ENCODE data around the gene KCTD10. TPM values are rescaled to one million over a fixed set of nuclear protein-coding genes. Genes with fewer than 3 reads are reported as not detected.

KCTD10 gene
- total RNA-seq, 1 experiment from 2014 or later: 44.7 TPM

DNA sequence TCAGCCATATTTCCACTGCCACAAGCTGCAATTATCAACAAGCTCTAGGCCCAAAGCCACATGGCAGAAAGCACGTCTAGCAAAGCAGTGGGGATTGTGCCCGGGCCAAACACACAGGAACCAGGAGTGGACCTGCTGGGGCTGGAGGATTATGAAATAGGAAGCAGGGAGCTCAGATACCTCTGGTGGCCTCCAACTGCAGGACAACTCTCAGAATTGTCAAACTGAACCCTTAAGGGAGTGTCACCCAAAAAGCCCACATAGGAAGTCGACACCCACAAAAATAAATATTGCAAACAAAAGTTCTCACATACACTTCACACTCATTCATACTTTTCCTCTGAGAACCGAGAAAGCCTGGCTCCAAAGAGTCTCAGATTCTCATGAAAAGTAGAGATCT lies 26.1 kb downstream of the KCTD10 start:
- Mint-ChIP-seq H3K4me1 (no peaks in the 10 kb centered on the region), H3K9me3 (no peaks in the 10 kb centered on the region), H3K4me3 (no peak overlapping the region), H3K27me3 (ENCODE audit: low read depth) (no peaks in the 10 kb centered on the region), H3K36me3 (peaks cover 60% of the 10 kb centered on the region), H3K27ac (peak overlapping the region; percentile 59)
- DNase-seq (ENCODE audit: low spot score) (no peak), ATAC-seq (no peak)
- ChIA-PET POLR2A (no interaction called here), CTCF (interaction anchor here (0.7 to 1.9 kb wide), 7 partner anchors 8 to 147 kb away, joined by 3 to 11 read pairs (median 5); partner anchors contain the start of genes KCTD10 and UBE3B)
- TF ChIP-seq ZNF671 (CRISPR knock-in tag; IDR thresholded peaks at IDR 0.05) (no peak), RELA (CRISPR knock-in tag; IDR thresholded peaks at IDR 0.05; ENCODE audit: borderline replicate concordance) (no peak), OVOL2 (CRISPR knock-in tag; IDR thresholded peaks at IDR 0.05; ENCODE audit: borderline replicate concordance) (no peak), USF2 (CRISPR knock-in tag; IDR thresholded peaks at IDR 0.05) (no peak), SOX15 (CRISPR knock-in tag; IDR thresholded peaks at IDR 0.05) (no peak), NR2C2 (CRISPR knock-in tag; IDR thresholded peaks at IDR 0.05) (no peak), NFATC4 (CRISPR knock-in tag; IDR thresholded peaks at IDR 0.05) (no peak), NFYB (CRISPR knock-in tag; conservative IDR thresholded peaks at IDR 0.05; ENCODE audit: low read depth) (no peak), CDX4 (CRISPR knock-in tag; IDR thresholded peaks at IDR 0.05; ENCODE audit: borderline replicate concordance) (no peak), EMX1 (CRISPR knock-in tag; IDR thresholded peaks at IDR 0.05) (no peak), RORB (CRISPR knock-in tag; IDR thresholded peaks at IDR 0.05) (no peak), SMAD4 (CRISPR knock-in tag; IDR thresholded peaks at IDR 0.05) (no peak), E2F5 (CRISPR knock-in tag; IDR thresholded peaks at IDR 0.05) (no peak), ZBTB21 (CRISPR knock-in tag; IDR thresholded peaks at IDR 0.05; ENCODE audit: borderline replicate concordance) (no peak), AR (CRISPR knock-in tag; IDR thresholded peaks at IDR 0.05) (no peak)
- TF ChIP-seq, protein P1, sequence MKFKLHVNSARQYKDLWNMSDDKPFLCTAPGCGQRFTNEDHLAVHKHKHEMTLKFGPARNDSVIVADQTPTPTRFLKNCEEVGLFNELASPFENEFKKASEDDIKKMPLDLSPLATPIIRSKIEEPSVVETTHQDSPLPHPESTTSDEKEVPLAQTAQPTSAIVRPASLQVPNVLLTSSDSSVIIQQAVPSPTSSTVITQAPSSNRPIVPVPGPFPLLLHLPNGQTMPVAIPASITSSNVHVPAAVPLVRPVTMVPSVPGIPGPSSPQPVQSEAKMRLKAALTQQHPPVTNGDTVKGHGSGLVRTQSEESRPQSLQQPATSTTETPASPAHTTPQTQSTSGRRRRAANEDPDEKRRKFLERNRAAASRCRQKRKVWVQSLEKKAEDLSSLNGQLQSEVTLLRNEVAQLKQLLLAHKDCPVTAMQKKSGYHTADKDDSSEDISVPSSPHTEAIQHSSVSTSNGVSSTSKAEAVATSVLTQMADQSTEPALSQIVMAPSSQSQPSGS (CRISPR knock-in tag; IDR thresholded peaks at IDR 0.05; ENCODE audit: borderline replicate concordance, low read depth): no peak

DNA sequence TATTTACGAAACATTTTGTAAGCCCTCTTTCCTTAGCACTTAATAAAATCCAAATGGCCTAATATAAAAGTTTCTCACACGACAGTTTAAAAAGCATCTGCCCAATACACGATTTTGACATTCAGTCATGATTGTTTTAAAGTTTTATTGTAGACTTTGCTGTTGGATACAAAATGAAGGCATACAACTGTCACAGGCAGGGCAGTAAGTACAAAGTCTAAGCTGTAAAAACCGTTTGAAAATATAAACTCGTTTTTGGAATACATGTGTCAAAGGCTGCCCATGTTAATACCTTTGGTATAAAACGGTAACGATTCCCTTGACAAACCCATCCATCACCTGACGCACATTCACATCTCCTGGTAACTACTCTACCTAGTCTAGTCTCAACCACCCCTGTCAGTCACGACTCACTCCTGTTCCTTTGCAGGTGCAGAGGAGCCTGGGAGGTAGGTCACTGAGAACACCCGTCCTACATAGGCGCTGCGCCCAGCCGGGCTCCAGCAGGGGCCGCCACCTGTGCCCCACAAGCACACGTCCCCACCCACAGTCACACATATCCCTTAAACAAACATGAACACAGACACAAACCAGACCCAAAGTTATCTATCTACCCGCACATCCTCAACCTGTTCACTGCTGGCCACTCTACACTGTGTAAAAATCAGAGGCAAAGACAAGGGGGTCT lies 27.1 kb downstream of the KCTD10 start:
- Mint-ChIP-seq H3K36me3 (peaks cover 51% of the 10 kb centered on the region), H3K4me3 (no peak overlapping the region), H3K27ac (peak overlapping the region; percentile 59), H3K27me3 (ENCODE audit: low read depth) (no peaks in the 10 kb centered on the region), H3K4me1 (no peaks in the 10 kb centered on the region), H3K9me3 (no peaks in the 10 kb centered on the region)
- ATAC-seq (peak; percentile 72; the same call in 1 of the 2 replicates), DNase-seq (ENCODE audit: low spot score) (no peak)
- ChIA-PET CTCF (interaction anchor here (0.7 to 1.9 kb wide), 4 partner anchors 9 to 27 kb away, joined by 3 to 11 read pairs (median 6); partner anchors contain the start of genes KCTD10 and UBE3B), POLR2A (no interaction called here)
- TF ChIP-seq ZNF281 (CRISPR knock-in tag; IDR thresholded peaks at IDR 0.05) (no peak), PRRX2 (CRISPR knock-in tag; IDR thresholded peaks at IDR 0.05) (no peak), AR (CRISPR knock-in tag; IDR thresholded peaks at IDR 0.05) (no peak), ZSCAN18 (CRISPR knock-in tag; IDR thresholded peaks at IDR 0.05) (no peak)
